ENCODE measurements around the gene ARHGAP15.

The ARHGAP15 gene

GRCh38 chr2:143205106-143205764, 76.0 kb downstream of the ARHGAP15 start:
- TF ChIP-seq CTCF (IDR thresholded peaks at IDR 0.05) (peak; percentile 38), ZFX (IDR thresholded peaks at IDR 0.05; ENCODE audit: borderline replicate concordance) (no peak)
- no peak overlapping the region for H3K27ac ChIP-seq

GRCh38 chr2:143209570-143210445, 80.6 kb downstream of the ARHGAP15 start:
- no peak overlapping the region for H3K27ac ChIP-seq
- no peak for TF ChIP-seq CTCF (IDR thresholded peaks at IDR 0.05)
- TF ChIP-seq ZFX (IDR thresholded peaks at IDR 0.05; ENCODE audit: borderline replicate concordance), result no peak

- H3K27ac ChIP-seq, result no peak overlapping the region
- TF ChIP-seq CTCF (IDR thresholded peaks at IDR 0.05) (no peak), ZFX (IDR thresholded peaks at IDR 0.05; ENCODE audit: borderline replicate concordance) (no peak)
Observed at GRCh38 chr2:143210446-143210819, 81.2 kb downstream of the ARHGAP15 start.

- no peak for TF ChIP-seq ZFX (IDR thresholded peaks at IDR 0.05; ENCODE audit: borderline replicate concordance)
- no peak for TF ChIP-seq CTCF (IDR thresholded peaks at IDR 0.05)
- H3K27ac ChIP-seq, result no peak overlapping the region
Observed at GRCh38 chr2:143217512-143218115, 88.4 kb downstream of the ARHGAP15 start.

GRCh38 chr2:143218621-143219020, 89.4 kb downstream of the ARHGAP15 start:
- no peak overlapping the region for H3K27ac ChIP-seq
- TF ChIP-seq ZFX (IDR thresholded peaks at IDR 0.05; ENCODE audit: borderline replicate concordance), result no peak
- TF ChIP-seq CTCF (IDR thresholded peaks at IDR 0.05), result no peak

- TF ChIP-seq ZFX (IDR thresholded peaks at IDR 0.05; ENCODE audit: borderline replicate concordance) (no peak), CTCF (IDR thresholded peaks at IDR 0.05) (no peak)
- no peak overlapping the region for H3K27ac ChIP-seq
Observed at GRCh38 chr2:143219266-143219665, 90.0 kb downstream of the ARHGAP15 start.

Data from 22Rv1 (cell line).